Activated CD4-positive, alpha-beta memory T cell treated with anti-CD3 and anti-CD28 coated beads, Interleukin-2, amount 10 ng/mL, durations not matched to agents 7 days and 5 days (primary cell): Measurements from ENCODE around the gene CCDC9. TPM values are rescaled to one million over a fixed set of nuclear protein-coding genes. Genes with fewer than 3 reads are reported as not detected.
A peak's percentile ranks its signal among the peaks of the same experiment; 100 is the strongest.

ENCODE experiments used
- CTCF ChIA-PET: fragments of 350-600 bp; sonication (Branson Sonifier 250); formaldehyde crosslinking; loops from one replicate; lab custom pipeline; 2021; ENCODE audit warnings: antibody characterized with exemption, inconsistent platforms; lab: Charles Lee
- POLR2A ChIA-PET: fragments of 350-600 bp; sonication (Branson Sonifier 250); formaldehyde crosslinking; loops from one replicate; lab custom pipeline; 2021; ENCODE audit warnings: antibody characterized with exemption; lab: Charles Lee
- DNase-seq: peaks from one replicate; pipeline ENCODE4 v3.0.0-alpha.2; 2020
- H3K27ac Mint-ChIP-seq: one replicate; pipeline ENCODE4 v1.8.0; 2021; ENCODE audit warnings: mild to moderate bottlenecking, mixed read lengths
- H3K27me3 Mint-ChIP-seq: one replicate; pipeline ENCODE4 v1.8.0; 2021; ENCODE audit warnings: mixed read lengths
- H3K36me3 Mint-ChIP-seq: one replicate; pipeline ENCODE4 v1.8.0; 2021; ENCODE audit warnings: low read depth, mixed read lengths
- H3K4me1 Mint-ChIP-seq: one replicate; pipeline ENCODE4 v1.8.0; 2021; ENCODE audit warnings: mixed read lengths
- H3K4me3 Mint-ChIP-seq: one replicate; pipeline ENCODE4 v1.8.0; 2021; ENCODE audit warnings: mild to moderate bottlenecking, mixed read lengths
- H3K9me3 Mint-ChIP-seq: one replicate; pipeline ENCODE4 v1.8.0; 2021; ENCODE audit warnings: mixed read lengths
- total RNA-seq, 2 experiments: library from RNA; stranded (reverse); gene quantifications; one replicate each; pipeline ENCODE4 v1.2.3, GENCODE V29; 2021

CCDC9 gene
- total RNA-seq, 2 experiments from 2014 or later: 29.9 to 30.2 TPM

DNA sequence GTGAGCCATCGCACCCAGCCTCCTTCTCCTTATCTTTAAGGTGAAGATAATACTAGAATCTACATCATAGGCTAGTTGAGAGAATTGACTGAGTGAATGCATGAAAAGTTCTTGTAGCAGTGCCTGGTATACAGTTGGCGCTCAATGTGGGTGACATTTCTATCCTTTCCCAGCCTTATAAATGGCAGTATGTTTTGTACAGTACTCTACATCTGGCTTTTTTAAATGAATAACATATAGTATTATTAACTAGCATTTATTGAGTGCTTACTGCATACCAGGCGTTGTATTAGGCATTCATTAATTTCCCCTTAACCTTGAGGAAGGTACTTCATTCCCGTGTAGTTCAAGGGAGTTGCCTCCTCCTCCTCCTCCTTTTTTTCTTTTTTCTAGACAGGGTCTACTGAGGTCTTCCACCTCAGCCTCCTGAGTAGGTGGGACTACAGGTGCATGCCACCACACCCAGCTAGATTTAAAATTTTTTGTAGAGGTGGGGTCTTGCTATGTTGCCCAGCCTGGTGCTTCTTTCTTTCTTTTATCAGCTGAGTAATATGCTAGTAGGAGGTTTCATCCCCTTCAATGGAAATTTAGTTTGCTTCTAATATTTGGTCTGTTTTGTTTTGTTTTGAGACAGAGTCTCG, 56.2 kb downstream of the CCDC9 start:
- peaks cover 16% of the 10 kb centered on the region for H3K27me3 Mint-ChIP-seq
- POLR2A ChIA-PET: no interaction called here

DNA sequence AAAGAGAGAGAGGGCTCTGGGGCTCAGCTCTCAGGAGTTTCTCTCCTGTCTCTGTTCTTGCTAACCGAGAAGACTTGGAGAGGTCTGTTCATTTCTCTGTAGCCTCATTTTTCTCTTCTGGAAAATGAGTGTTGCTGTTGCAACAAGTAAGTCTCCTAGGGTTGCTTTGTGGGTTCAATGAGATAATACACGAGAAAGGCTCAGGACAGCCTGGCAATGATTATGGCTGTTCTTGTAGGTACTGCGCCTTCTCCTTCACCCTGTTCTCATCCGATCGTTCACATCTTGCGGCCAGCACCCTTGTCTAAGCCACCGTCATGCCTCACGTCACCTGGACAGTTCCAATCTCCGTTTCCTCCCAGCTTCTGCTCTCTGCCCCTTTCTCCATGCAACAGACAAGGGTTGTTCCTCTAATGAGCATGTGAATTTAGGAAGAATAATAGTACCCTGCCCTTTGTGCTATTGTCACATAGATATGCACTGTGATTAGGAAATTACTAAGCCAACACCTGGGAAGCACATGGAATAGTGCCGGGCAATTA, 57.5 kb downstream of the CCDC9 start:
- Mint-ChIP-seq H3K36me3 (no peaks in the 10 kb centered on the region), H3K27me3 (peaks cover 17% of the 10 kb centered on the region), H3K4me3 (no peak overlapping the region), H3K4me1 (peaks cover 8% of the 10 kb centered on the region), H3K27ac (no peak overlapping the region), H3K9me3 (no peaks in the 10 kb centered on the region)
- CTCF ChIA-PET: no interaction called here
- POLR2A ChIA-PET: no interaction called here
- no peak for DNase-seq

More for the DNA sequence above, 56.2 kb downstream of the CCDC9 start:
- no peak overlapping the region for H3K4me3 Mint-ChIP-seq
- H3K36me3 Mint-ChIP-seq: no peaks in the 10 kb centered on the region
- no peak overlapping the region for H3K27ac Mint-ChIP-seq
- peaks cover 8% of the 10 kb centered on the region for H3K4me1 Mint-ChIP-seq
- H3K9me3 Mint-ChIP-seq: no peaks in the 10 kb centered on the region
- CTCF ChIA-PET: no interaction called here
- no peak for DNase-seq

DNA sequence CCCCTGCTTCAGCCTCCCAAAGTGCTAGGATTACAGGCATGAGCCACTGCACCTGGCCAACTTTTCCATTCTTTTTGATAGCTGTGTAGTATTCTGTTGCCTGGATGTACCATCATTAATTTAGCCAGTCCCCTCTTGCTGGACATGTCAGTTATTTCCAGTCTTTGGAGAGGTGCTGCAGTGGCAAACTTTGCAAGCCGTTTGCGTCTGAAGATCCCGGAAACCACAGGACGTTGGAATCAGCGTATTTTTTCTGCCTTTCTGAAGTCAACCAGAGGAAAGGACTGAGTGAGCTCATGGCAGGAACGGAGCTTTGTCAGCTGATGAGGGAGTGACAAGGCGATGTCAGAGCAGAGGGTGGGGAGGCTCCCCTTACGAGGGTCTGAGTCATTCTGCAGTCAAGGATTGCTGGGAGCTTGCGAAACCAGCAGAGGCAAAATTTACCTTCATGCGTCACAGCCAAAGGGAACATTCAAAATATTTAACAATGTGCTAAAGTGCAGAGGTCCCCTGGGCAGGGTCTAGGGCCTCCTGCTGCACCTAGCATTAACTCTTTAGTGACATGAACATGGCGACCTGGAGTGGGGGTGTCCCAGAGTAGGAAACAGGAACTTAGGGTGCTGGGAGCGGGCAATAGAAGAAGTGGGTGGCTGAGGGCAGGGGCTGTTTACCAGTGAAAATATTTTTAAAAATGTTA, 58.9 kb downstream of the CCDC9 start:
- DNase-seq: peak; percentile 26
- Mint-ChIP-seq H3K27ac (no peak overlapping the region), H3K4me1 (peaks cover 8% of the 10 kb centered on the region), H3K9me3 (no peaks in the 10 kb centered on the region), H3K36me3 (no peaks in the 10 kb centered on the region), H3K4me3 (no peak overlapping the region), H3K27me3 (peaks cover 18% of the 10 kb centered on the region)
- CTCF ChIA-PET: interaction anchor here (1.1 to 1.6 kb wide), 2 partner anchors 10 to 34 kb away, joined by 4 to 11 read pairs; partner anchors contain the start of gene DHX34
- POLR2A ChIA-PET: interaction anchor here (0.8 to 0.9 kb wide), 2 partner anchors 13 to 20 kb away, joined by 3 read pairs; no protein-coding TSS in a partner anchor

DNA sequence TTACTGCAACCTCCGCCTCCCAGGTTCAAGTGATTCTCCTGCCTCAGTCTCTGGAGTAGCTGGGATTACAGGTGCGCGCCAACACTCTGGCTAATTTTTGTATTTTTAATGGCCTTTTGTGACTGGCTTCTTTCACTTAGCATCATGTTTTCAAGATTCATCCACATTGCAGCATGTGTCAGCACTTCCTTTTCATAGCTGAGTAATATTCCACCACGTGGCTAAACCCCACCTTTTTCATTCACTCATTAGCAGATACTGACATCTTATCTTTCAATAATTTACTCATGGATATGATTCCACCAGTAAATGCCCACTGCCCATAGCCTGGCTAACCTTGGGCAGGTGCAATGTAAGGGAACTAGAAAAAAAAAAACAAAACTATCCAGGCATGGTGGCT, 60.2 kb downstream of the CCDC9 start:
- Mint-ChIP-seq H3K36me3 (no peaks in the 10 kb centered on the region), H3K27ac (no peak overlapping the region), H3K9me3 (no peaks in the 10 kb centered on the region), H3K4me1 (peaks cover 8% of the 10 kb centered on the region), H3K4me3 (no peak overlapping the region), H3K27me3 (peaks cover 21% of the 10 kb centered on the region)
- CTCF ChIA-PET: interaction anchor here (1.4 to 2.9 kb wide), 2 partner anchors 33 to 75 kb away, joined by 8 to 10 read pairs; partner anchors contain the start of gene DHX34
- POLR2A ChIA-PET: interaction anchor here (1.5 kb wide), 1 partner anchor 14 kb away, joined by 4 read pairs; no protein-coding TSS in a partner anchor
- no peak for DNase-seq

DNA sequence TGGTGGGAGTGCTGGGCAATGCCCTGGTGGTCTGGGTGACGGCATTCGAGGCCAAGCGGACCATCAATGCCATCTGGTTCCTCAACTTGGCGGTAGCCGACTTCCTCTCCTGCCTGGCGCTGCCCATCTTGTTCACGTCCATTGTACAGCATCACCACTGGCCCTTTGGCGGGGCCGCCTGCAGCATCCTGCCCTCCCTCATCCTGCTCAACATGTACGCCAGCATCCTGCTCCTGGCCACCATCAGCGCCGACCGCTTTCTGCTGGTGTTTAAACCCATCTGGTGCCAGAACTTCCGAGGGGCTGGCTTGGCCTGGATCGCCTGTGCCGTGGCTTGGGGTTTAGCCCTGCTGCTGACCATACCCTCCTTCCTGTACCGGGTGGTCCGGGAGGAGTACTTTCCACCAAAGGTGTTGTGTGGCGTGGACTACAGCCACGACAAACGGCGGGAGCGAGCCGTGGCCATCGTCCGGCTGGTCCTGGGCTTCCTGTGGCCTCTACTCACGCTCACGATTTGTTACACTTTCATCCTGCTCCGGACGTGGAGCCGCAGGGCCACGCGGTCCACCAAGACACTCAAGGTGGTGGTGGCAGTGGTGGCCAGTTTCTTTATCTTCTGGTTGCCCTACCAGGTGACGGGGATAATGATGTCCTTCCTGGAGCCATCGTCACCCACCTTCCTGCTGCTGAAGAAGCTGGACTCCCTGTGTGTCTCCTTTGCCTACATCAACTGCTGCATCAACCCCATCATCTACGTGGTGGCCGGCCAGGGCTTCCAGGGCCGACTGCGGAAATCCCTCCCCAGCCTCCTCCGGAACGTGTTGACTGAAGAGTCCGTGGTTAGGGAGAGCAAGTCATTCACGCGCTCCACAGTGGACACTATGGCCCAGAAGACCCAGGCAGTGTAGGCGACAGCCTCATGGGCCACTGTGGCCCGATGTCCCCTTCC, 63.9 kb downstream of the CCDC9 start:
- Mint-ChIP-seq H3K9me3 (no peaks in the 10 kb centered on the region), H3K27me3 (peaks cover 32% of the 10 kb centered on the region), H3K4me3 (no peak overlapping the region), H3K27ac (no peak overlapping the region), H3K36me3 (no peaks in the 10 kb centered on the region), H3K4me1 (peaks cover 11% of the 10 kb centered on the region)
- CTCF ChIA-PET: no interaction called here
- POLR2A ChIA-PET: no interaction called here
- no peak for DNase-seq

Other genes with a start within 250 kb of the CCDC9 start
- gene NPAS1, start 236.7 kb upstream of the CCDC9 start, total RNA-seq: under 1 TPM; 0.20 to 0.48 TPM
- gene TMEM160, start 207.9 kb upstream of the CCDC9 start, total RNA-seq: 10 to 100 TPM; 56.2 to 56.3 TPM
- gene ZC3H4, start 142.7 kb upstream of the CCDC9 start, total RNA-seq: 100 to 1,000 TPM in 1 of 2 experiments, 10 to 100 TPM in 1; 98.3 to 104 TPM
- 100 to 1,000 TPM; 150 TPM for gene SAE1, start 125.7 kb upstream of the CCDC9 start, total RNA-seq
- 10 to 100 TPM; 17.3 to 19.0 TPM for gene BBC3, start 25.3 kb upstream of the CCDC9 start, total RNA-seq
- gene INAFM1, start 18.4 kb downstream of the CCDC9 start, total RNA-seq: 10 to 100 TPM; 12.6 to 13.9 TPM
- not detected for gene C5AR1, start 53.3 kb downstream of the CCDC9 start, total RNA-seq
- gene C5AR2, start 75.7 kb downstream of the CCDC9 start, total RNA-seq: 1 to 10 TPM; 4.7 to 5.5 TPM
- gene DHX34, start 92.8 kb downstream of the CCDC9 start, total RNA-seq: 10 to 100 TPM; 10.3 to 10.5 TPM
- gene MEIS3, start 163.0 kb downstream of the CCDC9 start, total RNA-seq: under 1 TPM in 1 of 2 experiments, not detected in 1; 0.18 TPM
- gene SLC8A2, start 215.4 kb downstream of the CCDC9 start, total RNA-seq: not detected
- gene KPTN, start 227.7 kb downstream of the CCDC9 start, total RNA-seq: 1 to 10 TPM; 6.6 to 7.7 TPM